HL-60 (cell line): Measurements from ENCODE around the gene ANKRD22.
A peak's percentile ranks its signal among the peaks of the same experiment; 100 is the strongest.

Experiments
- DNase-seq, 2 experiments: peaks; one replicate each; pipeline ENCODE4 v3.0.0-alpha.2; 2010 to 2020; ENCODE audit warnings: low read depth in 1 of 2, low spot score in 1 of 2
- H3K27ac ChIP-seq: fragments of 250-450 bp; sonication (Bioruptor Pico); replicated peaks from 2 replicates; pipeline ENCODE4 v1.5.1; 2020; ENCODE audit warnings: mild to moderate bottlenecking, moderate library complexity
- H3K27me3 ChIP-seq: fragments of 250-450 bp; sonication (Bioruptor Pico); 2 replicates; pipeline ENCODE4 v1.5.1; 2021; ENCODE audit warnings: mild to moderate bottlenecking, moderate library complexity; ENCODE audit not compliant: insufficient read depth, poor library complexity, severe bottlenecking
- H3K4me3 ChIP-seq: replicated peaks from 2 replicates; pipeline ENCODE4 v1.5.1; 2011; ENCODE audit warnings: mild to moderate bottlenecking, control low read depth, low read length; ENCODE audit not compliant: insufficient read depth
- GABPA ChIP-seq: IDR thresholded peaks from 2 replicates; pipeline ENCODE4 v1.6.1; 2012; ENCODE audit warnings: low read depth
- POLR2AphosphoS5 ChIP-seq: IDR thresholded peaks from 2 replicates; pipeline ENCODE4 v1.6.1; 2012; ENCODE audit warnings: low read depth
- SPI1 ChIP-seq: IDR thresholded peaks from 2 replicates; pipeline ENCODE4 v1.6.1; 2012; ENCODE audit warnings: low read depth, mild to moderate bottlenecking, borderline replicate concordance
- TF ChIP-seq, protein P1 (sequence below): IDR thresholded peaks from one replicate; pipeline ENCODE4 v1.5.1; 2011; ENCODE audit warnings: low read length, control low read depth, inconsistent platforms; ENCODE audit not compliant: insufficient read depth
- TF ChIP-seq, protein P2 (sequence below): IDR thresholded peaks from 2 replicates; pipeline ENCODE4 v1.6.1; 2012; ENCODE audit warnings: low read depth; ENCODE audit not compliant: insufficient replicate concordance

The ANKRD22 gene

DNA sequence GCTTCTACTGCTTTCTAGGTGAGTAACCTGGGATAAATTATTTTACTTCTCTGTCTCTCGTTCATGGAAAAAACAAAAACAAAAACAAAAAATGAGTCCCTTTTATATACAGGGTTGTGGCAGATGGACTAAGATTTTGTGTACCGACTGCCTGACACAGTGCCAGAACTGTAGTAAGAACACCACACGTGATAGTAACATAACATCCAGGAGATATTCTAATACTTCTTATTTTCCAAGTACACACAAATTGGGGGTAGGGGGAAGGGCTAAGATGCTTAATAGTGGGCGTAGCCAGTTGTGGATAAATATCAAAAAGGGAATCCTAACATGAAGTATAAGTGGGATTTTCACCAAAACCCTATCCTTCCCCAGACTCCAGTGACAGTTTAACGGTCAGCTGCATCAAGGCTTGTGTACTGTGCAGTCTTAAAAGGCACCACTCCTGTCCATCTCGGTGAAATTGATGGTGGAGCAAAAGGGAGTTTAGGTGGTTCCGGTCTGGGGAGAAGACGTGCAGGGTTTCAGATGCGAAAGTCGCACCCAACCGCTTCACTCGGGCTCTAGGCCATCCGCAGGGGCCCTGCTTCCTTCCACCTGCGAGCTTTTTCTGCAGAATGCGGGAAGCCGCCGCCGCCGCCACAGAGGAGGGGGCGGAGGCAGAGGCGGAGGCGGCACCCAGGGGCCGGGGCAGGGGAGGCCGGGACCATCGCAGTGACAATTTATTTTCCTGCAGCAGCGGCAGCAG, 28.1 kb upstream of the ANKRD22 start, which contains the start of gene STAMBPL1:
Gene STAMBPL1, plus strand, starts transcription at position 712 of the 748 bp plus-strand sequence. CDS start 21,464 bp downstream, outside the sequence.
- Histone ChIP-seq H3K4me3 (peak within 1 kb of the TSS; percentile 82), H3K27me3 (no peaks in the 10 kb centered on the region), H3K27ac (peak within 1 kb of the TSS; percentile 98)
- DNase-seq = peak; percentile 47 to 88
- TF ChIP-seq, protein P1, sequence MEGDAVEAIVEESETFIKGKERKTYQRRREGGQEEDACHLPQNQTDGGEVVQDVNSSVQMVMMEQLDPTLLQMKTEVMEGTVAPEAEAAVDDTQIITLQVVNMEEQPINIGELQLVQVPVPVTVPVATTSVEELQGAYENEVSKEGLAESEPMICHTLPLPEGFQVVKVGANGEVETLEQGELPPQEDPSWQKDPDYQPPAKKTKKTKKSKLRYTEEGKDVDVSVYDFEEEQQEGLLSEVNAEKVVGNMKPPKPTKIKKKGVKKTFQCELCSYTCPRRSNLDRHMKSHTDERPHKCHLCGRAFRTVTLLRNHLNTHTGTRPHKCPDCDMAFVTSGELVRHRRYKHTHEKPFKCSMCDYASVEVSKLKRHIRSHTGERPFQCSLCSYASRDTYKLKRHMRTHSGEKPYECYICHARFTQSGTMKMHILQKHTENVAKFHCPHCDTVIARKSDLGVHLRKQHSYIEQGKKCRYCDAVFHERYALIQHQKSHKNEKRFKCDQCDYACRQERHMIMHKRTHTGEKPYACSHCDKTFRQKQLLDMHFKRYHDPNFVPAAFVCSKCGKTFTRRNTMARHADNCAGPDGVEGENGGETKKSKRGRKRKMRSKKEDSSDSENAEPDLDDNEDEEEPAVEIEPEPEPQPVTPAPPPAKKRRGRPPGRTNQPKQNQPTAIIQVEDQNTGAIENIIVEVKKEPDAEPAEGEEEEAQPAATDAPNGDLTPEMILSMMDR = no peak
- TF ChIP-seq POLR2AphosphoS5 = no peak
- TF ChIP-seq, protein P2, sequence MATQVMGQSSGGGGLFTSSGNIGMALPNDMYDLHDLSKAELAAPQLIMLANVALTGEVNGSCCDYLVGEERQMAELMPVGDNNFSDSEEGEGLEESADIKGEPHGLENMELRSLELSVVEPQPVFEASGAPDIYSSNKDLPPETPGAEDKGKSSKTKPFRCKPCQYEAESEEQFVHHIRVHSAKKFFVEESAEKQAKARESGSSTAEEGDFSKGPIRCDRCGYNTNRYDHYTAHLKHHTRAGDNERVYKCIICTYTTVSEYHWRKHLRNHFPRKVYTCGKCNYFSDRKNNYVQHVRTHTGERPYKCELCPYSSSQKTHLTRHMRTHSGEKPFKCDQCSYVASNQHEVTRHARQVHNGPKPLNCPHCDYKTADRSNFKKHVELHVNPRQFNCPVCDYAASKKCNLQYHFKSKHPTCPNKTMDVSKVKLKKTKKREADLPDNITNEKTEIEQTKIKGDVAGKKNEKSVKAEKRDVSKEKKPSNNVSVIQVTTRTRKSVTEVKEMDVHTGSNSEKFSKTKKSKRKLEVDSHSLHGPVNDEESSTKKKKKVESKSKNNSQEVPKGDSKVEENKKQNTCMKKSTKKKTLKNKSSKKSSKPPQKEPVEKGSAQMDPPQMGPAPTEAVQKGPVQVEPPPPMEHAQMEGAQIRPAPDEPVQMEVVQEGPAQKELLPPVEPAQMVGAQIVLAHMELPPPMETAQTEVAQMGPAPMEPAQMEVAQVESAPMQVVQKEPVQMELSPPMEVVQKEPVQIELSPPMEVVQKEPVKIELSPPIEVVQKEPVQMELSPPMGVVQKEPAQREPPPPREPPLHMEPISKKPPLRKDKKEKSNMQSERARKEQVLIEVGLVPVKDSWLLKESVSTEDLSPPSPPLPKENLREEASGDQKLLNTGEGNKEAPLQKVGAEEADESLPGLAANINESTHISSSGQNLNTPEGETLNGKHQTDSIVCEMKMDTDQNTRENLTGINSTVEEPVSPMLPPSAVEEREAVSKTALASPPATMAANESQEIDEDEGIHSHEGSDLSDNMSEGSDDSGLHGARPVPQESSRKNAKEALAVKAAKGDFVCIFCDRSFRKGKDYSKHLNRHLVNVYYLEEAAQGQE = no peak
- no peak for TF ChIP-seq SPI1
- no peak for TF ChIP-seq GABPA

DNA sequence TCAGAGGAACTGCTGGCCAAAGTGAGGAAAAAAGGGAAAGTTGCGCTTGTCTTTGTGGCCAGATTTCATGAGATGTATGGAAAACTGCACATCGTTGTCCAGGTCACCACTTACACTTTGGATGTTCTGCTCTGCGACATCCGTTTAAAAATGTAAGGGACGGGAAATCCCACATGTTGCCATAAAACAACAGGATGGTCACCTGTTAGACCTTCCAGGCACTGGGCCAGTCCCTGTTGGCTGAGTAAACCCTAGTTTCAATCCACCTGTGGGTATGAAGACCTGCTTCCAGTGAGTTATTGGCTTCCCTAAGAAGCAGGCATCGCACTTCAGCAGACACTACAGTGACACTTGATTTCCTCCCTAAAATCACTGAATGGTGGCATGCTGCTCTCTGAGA, 25.7 kb upstream of the ANKRD22 start:
- Histone ChIP-seq H3K27ac (no peak overlapping the region), H3K4me3 (no peak overlapping the region), H3K27me3 (no peaks in the 10 kb centered on the region)
- DNase-seq = no peak
- TF ChIP-seq GABPA = no peak
- no peak for TF ChIP-seq POLR2AphosphoS5
- no peak for TF ChIP-seq SPI1
- TF ChIP-seq, protein P2 = no peak
- TF ChIP-seq, protein P1 = no peak

DNA sequence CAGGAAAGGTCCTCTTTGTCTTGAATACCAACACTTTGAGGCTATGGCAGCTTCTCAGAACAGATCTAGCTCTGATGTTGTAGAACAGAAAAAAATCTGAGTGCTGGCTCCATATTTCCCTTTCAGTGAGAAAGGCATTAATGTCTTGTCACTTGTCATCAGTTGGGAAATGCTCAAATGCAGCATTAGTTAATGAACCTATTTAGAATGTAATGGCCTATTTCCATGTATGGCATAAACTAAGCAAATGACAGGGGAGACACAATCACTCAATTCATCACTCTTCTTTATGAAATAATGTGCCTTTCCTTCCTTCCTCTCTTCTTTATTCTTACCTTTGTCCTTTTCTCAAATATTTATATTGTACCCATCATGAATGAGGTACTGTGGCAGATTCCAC, 23.4 kb upstream of the ANKRD22 start:
- Histone ChIP-seq H3K27me3 (no peaks in the 10 kb centered on the region), H3K4me3 (no peak overlapping the region), H3K27ac (no peak overlapping the region)
- no peak for DNase-seq
- no peak for TF ChIP-seq GABPA
- no peak for TF ChIP-seq POLR2AphosphoS5
- TF ChIP-seq SPI1 = no peak
- TF ChIP-seq, protein P2 = no peak
- TF ChIP-seq, protein P1 = no peak
